ENCODE data around the gene NT5DC4.

NT5DC4 gene

DNA sequence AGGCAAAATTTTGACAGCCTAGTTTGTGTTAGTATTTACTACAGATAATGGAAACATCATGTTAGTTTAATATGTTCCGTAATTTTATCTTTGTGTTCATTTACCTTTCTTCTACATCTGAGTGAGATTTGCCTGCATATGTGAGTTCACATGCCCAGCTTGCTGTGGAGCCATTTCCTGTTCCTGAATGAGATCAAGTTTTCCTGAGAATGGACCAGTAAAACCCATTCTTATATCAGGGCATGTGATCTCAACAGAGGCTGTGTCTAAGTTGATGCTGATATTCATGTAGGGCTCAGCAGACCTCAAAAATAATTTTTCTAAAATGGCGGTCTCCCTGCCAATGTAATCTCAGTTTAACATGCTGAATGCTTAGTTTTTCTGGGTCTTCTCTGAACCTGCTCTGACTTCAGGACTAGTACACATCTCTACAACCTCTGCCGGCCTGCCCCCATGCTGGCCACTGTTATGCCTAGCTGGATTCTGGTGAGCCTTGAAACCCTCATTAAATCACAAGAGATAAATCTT is 62.4 kb downstream of the NT5DC4 start:
- TF ChIP-seq, protein P1, sequence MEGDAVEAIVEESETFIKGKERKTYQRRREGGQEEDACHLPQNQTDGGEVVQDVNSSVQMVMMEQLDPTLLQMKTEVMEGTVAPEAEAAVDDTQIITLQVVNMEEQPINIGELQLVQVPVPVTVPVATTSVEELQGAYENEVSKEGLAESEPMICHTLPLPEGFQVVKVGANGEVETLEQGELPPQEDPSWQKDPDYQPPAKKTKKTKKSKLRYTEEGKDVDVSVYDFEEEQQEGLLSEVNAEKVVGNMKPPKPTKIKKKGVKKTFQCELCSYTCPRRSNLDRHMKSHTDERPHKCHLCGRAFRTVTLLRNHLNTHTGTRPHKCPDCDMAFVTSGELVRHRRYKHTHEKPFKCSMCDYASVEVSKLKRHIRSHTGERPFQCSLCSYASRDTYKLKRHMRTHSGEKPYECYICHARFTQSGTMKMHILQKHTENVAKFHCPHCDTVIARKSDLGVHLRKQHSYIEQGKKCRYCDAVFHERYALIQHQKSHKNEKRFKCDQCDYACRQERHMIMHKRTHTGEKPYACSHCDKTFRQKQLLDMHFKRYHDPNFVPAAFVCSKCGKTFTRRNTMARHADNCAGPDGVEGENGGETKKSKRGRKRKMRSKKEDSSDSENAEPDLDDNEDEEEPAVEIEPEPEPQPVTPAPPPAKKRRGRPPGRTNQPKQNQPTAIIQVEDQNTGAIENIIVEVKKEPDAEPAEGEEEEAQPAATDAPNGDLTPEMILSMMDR (IDR thresholded peaks at IDR 0.05; ENCODE audit: control insufficient read depth, extremely low read depth, insufficient read depth): no peak
- no peak for DNase-seq (ENCODE audit: low read depth)
- H3K4me3 ChIP-seq (ENCODE audit: low read depth, low read length): no peak overlapping the region

- H3K4me3 ChIP-seq (ENCODE audit: low read depth, low read length): no peak within 1 kb of the TSS
- TF ChIP-seq, protein P1 (IDR thresholded peaks at IDR 0.05; ENCODE audit: control insufficient read depth, extremely low read depth, insufficient read depth): no peak
- DNase-seq (ENCODE audit: low read depth): no peak
Observed at GRCh38 chr2:112784199-112785189, 63.7 kb downstream of the NT5DC4 start, which contains the start of gene IL1A. TSS of gene IL1A (minus strand) at chr2:112784493. CDS start at chr2:112783770, 723 bp downstream.

DNA sequence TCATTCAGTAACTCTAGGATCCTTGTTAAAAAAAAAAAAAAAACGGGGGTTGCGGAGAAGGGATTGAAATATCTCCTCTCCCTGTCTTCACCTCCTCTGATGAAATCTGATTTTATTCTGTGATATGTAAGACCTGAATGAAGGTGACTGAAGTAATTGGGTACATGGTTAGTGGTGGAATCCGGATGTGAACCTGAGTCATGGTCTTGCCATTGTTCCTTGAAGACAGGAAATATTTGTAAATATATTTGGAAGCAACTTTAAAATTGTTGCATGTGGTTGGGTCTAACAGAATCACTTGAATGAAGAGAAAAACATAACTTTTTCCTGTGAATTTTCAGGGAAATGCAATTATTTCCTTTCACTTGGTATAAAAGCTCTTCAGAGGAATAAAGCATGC is 66.5 kb downstream of the NT5DC4 start:
- H3K4me3 ChIP-seq (ENCODE audit: low read depth, low read length): no peak overlapping the region
- TF ChIP-seq, protein P1 (IDR thresholded peaks at IDR 0.05; ENCODE audit: control insufficient read depth, extremely low read depth, insufficient read depth): no peak
- no peak for DNase-seq (ENCODE audit: low read depth)

GRCh38 chr2:112787729-112788393 is 67.0 kb downstream of the NT5DC4 start:
- no peak for DNase-seq (ENCODE audit: low read depth)
- TF ChIP-seq, protein P1 (IDR thresholded peaks at IDR 0.05; ENCODE audit: control insufficient read depth, extremely low read depth, insufficient read depth): no peak
- H3K4me3 ChIP-seq (ENCODE audit: low read depth, low read length): no peak overlapping the region

DNA sequence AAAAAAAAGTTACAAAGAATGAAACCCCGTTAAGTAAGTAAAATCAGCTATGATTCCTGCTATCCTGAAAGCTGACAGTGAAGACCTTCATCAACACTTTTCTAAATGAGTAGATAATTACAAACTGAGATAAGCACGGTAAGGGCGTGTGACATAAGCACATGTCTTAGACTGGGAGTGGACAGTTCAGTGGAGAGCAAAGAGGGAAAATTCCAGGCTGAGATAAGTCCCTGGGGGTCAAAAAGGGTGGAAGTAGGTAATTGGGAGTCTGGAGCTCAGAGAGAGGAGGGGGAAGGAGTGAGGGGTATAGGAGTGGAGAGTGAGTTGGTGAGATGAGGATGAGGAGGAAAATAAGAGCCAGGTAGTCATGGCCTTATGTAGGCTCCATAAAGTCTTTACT is 67.8 kb downstream of the NT5DC4 start:
- no peak overlapping the region for H3K4me3 ChIP-seq (ENCODE audit: low read depth, low read length)
- DNase-seq (ENCODE audit: low read depth): no peak
- TF ChIP-seq, protein P1 (IDR thresholded peaks at IDR 0.05; ENCODE audit: control insufficient read depth, extremely low read depth, insufficient read depth): no peak
